SK-N-SH treated with all-trans-retinoic acid at 6 μM for 48 hours (cell line): Measurements from ENCODE around the gene ADK.
"Not testable (repeated sequence)": the region's sequence is repeated elsewhere in the genome, so short reads cannot be mapped to it uniquely, and the experiment has no call there.

Experiments
- OSR1 ChIP-seq: fragments of 250-450 bp; sonication (Bioruptor Pico); IDR thresholded peaks from 2 replicates; pipeline ENCODE4 v1.8.0; 2022; ENCODE audit warnings: moderate library complexity, mild to moderate bottlenecking, inconsistent platforms
- TF ChIP-seq, protein P1 (sequence below): fragments of 250-450 bp; sonication (Bioruptor Pico); IDR thresholded peaks from 2 replicates; pipeline ENCODE4 v1.5.0; 2020; ENCODE audit warnings: mild to moderate bottlenecking, moderate library complexity

DNA sequence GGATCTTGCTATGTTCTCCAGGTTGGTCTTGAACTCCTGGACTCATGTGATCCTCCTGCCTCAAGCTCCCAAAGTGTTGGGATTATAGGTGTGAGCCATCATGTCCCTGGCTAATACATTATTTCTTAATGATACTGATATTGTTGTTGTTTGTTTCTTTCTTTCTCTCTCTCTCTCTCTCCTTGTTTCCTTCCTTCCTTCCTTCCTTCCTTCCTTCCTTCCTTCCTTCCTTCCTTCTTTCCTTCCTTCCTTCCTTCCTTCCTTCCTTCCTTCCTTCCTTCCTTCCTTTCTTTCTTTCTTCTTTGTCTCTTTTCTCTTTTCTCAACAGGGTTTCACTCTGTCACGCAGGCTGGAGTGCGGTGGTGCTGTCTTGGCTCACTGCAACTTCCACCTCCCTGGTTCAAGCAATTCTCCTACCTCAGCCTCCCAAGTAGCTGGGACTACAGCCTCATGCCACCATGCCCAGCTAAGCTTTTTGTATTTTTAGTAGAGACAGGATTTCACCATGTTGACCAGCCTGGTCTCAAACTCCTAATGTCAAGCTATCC is 149.1 kb downstream of the ADK start:
- not testable (repeated sequence) for TF ChIP-seq OSR1
- TF ChIP-seq, protein P1, sequence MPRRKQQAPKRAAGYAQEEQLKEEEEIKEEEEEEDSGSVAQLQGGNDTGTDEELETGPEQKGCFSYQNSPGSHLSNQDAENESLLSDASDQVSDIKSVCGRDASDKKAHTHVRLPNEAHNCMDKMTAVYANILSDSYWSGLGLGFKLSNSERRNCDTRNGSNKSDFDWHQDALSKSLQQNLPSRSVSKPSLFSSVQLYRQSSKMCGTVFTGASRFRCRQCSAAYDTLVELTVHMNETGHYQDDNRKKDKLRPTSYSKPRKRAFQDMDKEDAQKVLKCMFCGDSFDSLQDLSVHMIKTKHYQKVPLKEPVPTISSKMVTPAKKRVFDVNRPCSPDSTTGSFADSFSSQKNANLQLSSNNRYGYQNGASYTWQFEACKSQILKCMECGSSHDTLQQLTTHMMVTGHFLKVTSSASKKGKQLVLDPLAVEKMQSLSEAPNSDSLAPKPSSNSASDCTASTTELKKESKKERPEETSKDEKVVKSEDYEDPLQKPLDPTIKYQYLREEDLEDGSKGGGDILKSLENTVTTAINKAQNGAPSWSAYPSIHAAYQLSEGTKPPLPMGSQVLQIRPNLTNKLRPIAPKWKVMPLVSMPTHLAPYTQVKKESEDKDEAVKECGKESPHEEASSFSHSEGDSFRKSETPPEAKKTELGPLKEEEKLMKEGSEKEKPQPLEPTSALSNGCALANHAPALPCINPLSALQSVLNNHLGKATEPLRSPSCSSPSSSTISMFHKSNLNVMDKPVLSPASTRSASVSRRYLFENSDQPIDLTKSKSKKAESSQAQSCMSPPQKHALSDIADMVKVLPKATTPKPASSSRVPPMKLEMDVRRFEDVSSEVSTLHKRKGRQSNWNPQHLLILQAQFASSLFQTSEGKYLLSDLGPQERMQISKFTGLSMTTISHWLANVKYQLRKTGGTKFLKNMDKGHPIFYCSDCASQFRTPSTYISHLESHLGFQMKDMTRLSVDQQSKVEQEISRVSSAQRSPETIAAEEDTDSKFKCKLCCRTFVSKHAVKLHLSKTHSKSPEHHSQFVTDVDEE = not testable (repeated sequence)
